ENCODE measurements around the gene ATG2A. TPM values are rescaled to one million over a fixed set of nuclear protein-coding genes. Genes with fewer than 3 reads are reported as not detected.

ATG2A gene
- total RNA-seq, 1 donor from 2014 or later, result 22.4 TPM

DNA sequence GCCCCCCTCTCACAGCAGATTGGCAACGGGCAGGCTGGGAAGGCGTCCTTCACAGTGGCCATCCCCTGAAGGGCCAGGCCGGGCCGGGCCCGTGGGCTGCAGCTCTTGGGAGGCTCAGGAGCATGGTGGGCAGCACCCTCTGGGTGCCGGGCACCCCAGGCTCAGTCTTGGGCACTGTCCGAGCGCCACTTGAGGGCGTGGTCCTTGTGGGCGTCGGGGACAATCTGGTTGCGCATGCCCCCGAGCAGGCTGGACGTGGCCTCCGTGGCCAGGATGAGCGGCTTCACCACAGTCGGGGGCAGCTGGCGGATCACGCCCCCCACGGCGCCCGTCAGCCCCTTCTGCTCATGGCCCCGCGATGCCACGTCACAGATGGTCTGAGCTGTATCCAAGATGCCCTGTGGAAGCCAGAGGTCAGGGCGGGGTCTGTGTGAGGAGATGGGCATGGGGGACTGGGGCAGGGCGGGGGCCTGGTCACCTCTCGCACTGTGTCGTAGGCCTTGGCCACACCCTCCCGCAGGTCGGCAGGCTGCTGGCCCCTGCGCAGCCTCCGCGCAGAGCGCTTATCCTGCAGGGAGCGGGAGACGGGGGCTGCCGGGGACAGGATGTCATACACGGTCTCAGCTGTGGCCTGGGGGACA is 22.1 kb downstream of the ATG2A start:
- H3K27me3 Mint-ChIP-seq (ENCODE audit: unreplicated experiment), result peaks cover 8% of the 10 kb centered on the region
- H3K36me3 Mint-ChIP-seq (ENCODE audit: low read depth, unreplicated experiment), result peaks cover 12% of the 10 kb centered on the region
- H3K27ac Mint-ChIP-seq (ENCODE audit: unreplicated experiment), result no peak overlapping the region
- H3K9me3 Mint-ChIP-seq (ENCODE audit: unreplicated experiment), result no peaks in the 10 kb centered on the region
- H3K4me1 Mint-ChIP-seq (ENCODE audit: unreplicated experiment), result peaks cover 5% of the 10 kb centered on the region
- TF ChIP-seq, protein P1, sequence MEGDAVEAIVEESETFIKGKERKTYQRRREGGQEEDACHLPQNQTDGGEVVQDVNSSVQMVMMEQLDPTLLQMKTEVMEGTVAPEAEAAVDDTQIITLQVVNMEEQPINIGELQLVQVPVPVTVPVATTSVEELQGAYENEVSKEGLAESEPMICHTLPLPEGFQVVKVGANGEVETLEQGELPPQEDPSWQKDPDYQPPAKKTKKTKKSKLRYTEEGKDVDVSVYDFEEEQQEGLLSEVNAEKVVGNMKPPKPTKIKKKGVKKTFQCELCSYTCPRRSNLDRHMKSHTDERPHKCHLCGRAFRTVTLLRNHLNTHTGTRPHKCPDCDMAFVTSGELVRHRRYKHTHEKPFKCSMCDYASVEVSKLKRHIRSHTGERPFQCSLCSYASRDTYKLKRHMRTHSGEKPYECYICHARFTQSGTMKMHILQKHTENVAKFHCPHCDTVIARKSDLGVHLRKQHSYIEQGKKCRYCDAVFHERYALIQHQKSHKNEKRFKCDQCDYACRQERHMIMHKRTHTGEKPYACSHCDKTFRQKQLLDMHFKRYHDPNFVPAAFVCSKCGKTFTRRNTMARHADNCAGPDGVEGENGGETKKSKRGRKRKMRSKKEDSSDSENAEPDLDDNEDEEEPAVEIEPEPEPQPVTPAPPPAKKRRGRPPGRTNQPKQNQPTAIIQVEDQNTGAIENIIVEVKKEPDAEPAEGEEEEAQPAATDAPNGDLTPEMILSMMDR (IDR thresholded peaks at IDR 0.05; ENCODE audit: unreplicated experiment), result no peak
- no peak for DNase-seq (ENCODE audit: low spot score)
- no peak overlapping the region for H3K4me3 Mint-ChIP-seq (ENCODE audit: unreplicated experiment)

DNA sequence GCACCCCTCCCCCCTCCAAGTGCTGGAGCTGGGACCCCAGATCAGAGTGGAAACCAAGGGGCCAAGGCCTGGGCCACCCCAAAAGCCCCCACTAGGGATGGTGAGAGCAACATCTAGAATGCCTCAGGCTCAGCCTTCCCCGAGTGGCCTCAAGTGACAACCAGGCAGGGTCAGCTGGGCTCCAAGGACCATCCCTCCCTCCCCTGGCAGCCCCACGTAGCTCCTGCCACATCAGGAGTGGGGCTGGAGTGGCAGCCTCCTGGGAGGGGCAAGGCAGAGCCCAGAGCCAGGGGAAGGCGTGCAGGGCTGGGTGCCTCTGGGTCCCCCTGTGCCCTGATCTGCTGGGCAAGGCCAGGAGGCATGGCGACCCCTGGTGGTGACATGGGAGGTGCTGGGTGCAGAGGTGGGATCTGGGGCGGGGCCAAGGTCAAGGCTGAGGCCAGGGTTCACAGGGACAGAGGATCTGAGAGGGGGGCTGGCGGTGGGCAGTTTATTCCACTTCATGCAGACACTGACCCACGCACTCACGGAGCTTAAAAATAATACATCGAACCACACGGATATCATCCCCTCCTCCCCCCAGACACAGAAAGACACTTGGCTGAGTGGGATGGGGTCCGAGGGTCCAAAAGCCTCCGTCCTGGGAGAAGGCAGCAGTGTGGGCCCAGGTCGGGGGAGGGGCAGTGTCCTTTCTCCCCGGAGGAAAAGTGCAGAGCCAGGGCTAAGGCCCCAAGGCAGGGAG is 22.8 kb downstream of the ATG2A start:
- DNase-seq (ENCODE audit: low spot score), result peak; percentile 85
- Mint-ChIP-seq H3K36me3 (ENCODE audit: low read depth, unreplicated experiment) (peaks cover 7% of the 10 kb centered on the region), H3K27ac (ENCODE audit: unreplicated experiment) (no peak overlapping the region), H3K4me1 (ENCODE audit: unreplicated experiment) (peaks cover 5% of the 10 kb centered on the region), H3K27me3 (ENCODE audit: unreplicated experiment) (peaks cover 8% of the 10 kb centered on the region), H3K4me3 (ENCODE audit: unreplicated experiment) (no peak overlapping the region), H3K9me3 (ENCODE audit: unreplicated experiment) (no peaks in the 10 kb centered on the region)
- TF ChIP-seq, protein P1 (IDR thresholded peaks at IDR 0.05; ENCODE audit: unreplicated experiment), result peak; percentile 82

DNA sequence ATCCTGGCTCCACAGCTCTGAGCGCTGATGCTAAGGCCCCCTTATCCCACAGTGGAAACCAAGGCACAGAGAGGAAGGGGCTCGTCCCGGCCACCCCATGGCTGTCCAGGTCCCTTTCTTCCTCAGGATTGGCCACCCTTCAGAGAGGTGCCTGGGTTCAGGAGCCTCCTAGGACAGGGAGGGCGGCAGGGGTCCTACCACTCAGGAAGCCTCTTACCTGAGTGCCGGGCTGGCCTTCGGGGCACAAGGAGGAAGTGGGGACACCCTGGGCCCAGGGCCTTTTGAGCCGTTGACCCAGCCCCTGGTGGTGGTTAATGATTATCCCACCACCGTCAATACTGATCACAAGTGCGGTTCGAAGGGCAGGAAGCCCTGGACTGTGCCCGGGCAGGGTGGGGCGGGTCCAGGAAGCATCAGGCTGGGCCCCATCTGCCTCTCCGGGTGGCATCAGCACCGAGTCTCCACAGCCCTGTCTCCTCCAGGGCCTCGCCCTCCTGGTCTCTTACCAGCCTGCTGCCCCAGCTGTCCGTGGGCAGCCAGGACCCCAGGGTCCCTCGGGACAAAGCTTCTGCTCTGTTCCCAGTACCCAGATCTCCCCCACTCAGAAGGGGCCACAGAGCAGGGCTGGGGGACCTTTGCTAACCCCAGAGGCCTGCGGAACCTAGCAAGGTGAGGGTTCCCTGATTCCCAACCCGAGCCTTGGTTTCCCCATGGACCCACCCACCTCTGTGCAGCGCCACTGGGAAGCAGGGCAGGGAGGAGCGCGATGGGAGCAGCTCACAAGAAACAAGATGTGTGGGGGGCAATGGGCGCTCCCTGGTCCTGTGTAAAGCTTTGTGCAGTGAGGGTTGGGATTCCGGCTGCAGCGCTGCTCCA is 23.6 kb downstream of the ATG2A start:
- no peak overlapping the region for H3K27ac Mint-ChIP-seq (ENCODE audit: unreplicated experiment)
- peaks cover 5% of the 10 kb centered on the region for H3K4me1 Mint-ChIP-seq (ENCODE audit: unreplicated experiment)
- H3K4me3 Mint-ChIP-seq (ENCODE audit: unreplicated experiment), result no peak overlapping the region
- no peak for DNase-seq (ENCODE audit: low spot score)
- TF ChIP-seq, protein P1 (IDR thresholded peaks at IDR 0.05; ENCODE audit: unreplicated experiment), result no peak
- no peaks in the 10 kb centered on the region for H3K9me3 Mint-ChIP-seq (ENCODE audit: unreplicated experiment)
- peaks cover 8% of the 10 kb centered on the region for H3K27me3 Mint-ChIP-seq (ENCODE audit: unreplicated experiment)
- peaks cover 5% of the 10 kb centered on the region for H3K36me3 Mint-ChIP-seq (ENCODE audit: low read depth, unreplicated experiment)

DNA sequence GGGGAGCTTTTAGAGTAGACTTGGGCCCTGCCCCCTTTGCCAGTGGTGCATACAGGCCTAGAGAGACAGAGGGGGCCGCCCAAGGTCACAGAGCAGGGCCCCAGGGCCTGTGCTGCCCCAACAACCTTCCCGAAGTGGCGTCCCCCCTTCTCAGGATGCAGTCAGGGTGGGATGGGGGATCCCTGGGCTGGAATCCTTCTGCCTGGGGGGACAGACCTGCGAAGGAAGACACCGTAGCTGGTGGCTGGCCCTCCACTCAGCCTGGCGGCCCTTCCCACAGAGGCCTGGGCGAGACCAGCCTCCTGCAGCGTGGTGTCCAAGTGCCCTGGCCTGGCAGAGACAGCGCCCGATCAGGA is 24.2 kb downstream of the ATG2A start:
- Mint-ChIP-seq H3K27ac (ENCODE audit: unreplicated experiment) (no peak overlapping the region), H3K4me3 (ENCODE audit: unreplicated experiment) (no peak overlapping the region), H3K9me3 (ENCODE audit: unreplicated experiment) (no peaks in the 10 kb centered on the region), H3K36me3 (ENCODE audit: low read depth, unreplicated experiment) (peaks cover 5% of the 10 kb centered on the region), H3K4me1 (ENCODE audit: unreplicated experiment) (peaks cover 9% of the 10 kb centered on the region), H3K27me3 (ENCODE audit: unreplicated experiment) (peaks cover 8% of the 10 kb centered on the region)
- TF ChIP-seq, protein P1 (IDR thresholded peaks at IDR 0.05; ENCODE audit: unreplicated experiment), result no peak
- DNase-seq (ENCODE audit: low spot score), result no peak

All from endothelial cell (in vitro differentiated cells).